GM12878 (cell line): ENCODE results near the gene SDS. TPM values are rescaled to one million over a fixed set of nuclear protein-coding genes. Genes with fewer than 3 reads are reported as not detected.

Experiments
- ATAC-seq: fragments of 200-7000 bp; cut with Tn5 transposase; 3 replicates; pipeline ENCODE4 v1.9.1; 2020; ENCODE audit warnings: mild to moderate bottlenecking, moderate library complexity
- BruUV-seq: library from RNA; stranded (reverse); fragments of 400-500 nt; replicated peaks from 2 replicates; lab custom pipeline; 2021; lab: Mats Ljungman, UMichigan
- CTCF ChIA-PET: fragments of 300-600 bp; sonication (Branson Sonifier 250); formaldehyde crosslinking; extraction: SDS; loops from one replicate; lab custom pipeline; 2021; ENCODE audit warnings: inconsistent platforms; lab: Yijun Ruan, JAX
- POLR2A ChIA-PET: fragments of 350-600 bp; formaldehyde crosslinking; extraction: SDS; loops from one replicate; lab custom pipeline; 2021; ENCODE audit warnings: inconsistent platforms; lab: Charles Lee
- RAD21 ChIA-PET: fragments of 300-600 bp; sonication (Branson Sonifier 250); formaldehyde crosslinking; loops from one replicate; lab custom pipeline; 2023; ENCODE audit warnings: antibody characterized with exemption; ENCODE audit not compliant: unreplicated experiment; lab: Charles Lee
- SMC1A ChIA-PET: fragments of 300-600 bp; sonication (Branson Sonifier 250); formaldehyde crosslinking; loops from one replicate; lab custom pipeline; 2023; ENCODE audit not compliant: unreplicated experiment, uncharacterized antibody; lab: Charles Lee
- DNase-seq: peaks from one replicate; pipeline ENCODE4 v3.0.0-alpha.2; 2011; ENCODE audit warnings: low read depth, low spot score
- FAIRE-seq: peaks from 3 replicates; lab custom pipeline; 2011; peaks lifted over from hg19 to GRCh38; lab: Jason Lieb, UNC
- H2AFZ ChIP-seq: 2 replicates; pipeline ENCODE4 v1.6.0; 2011; ENCODE audit warnings: low read depth, low read length, control low read depth; ENCODE audit not compliant: control insufficient read depth
- H3K27ac ChIP-seq: 2 replicates; pipeline ENCODE4 v1.5.1; 2011; ENCODE audit warnings: control low read depth; ENCODE audit not compliant: control insufficient read depth, insufficient read depth
- H3K27me3 ChIP-seq, 2 experiments: replicated peaks in 1 of 2; 2 replicates each; pipeline versions ENCODE4 v1.6.0 to v1.6.1; 2011; ENCODE audit warnings: low read length in 1 of 2; ENCODE audit not compliant: control insufficient read depth in 2 of 2, insufficient read depth in 2 of 2
- H3K36me3 ChIP-seq, 2 experiments: 2 replicates each; pipeline ENCODE4 v1.5.1; 2011; ENCODE audit warnings: low read length in 1 of 2; ENCODE audit not compliant: control insufficient read depth in 2 of 2, insufficient read depth in 2 of 2
- H3K4me1 ChIP-seq: 2 replicates; pipeline ENCODE4 v1.6.1; 2011; ENCODE audit warnings: mild to moderate bottlenecking, low read length, moderate library complexity, mixed read lengths; ENCODE audit not compliant: control insufficient read depth, insufficient read depth
- H3K4me2 ChIP-seq: 2 replicates; pipeline ENCODE4 v1.6.0; 2011; ENCODE audit warnings: control low read depth; ENCODE audit not compliant: control insufficient read depth, insufficient read depth
- H3K4me3 ChIP-seq: fragments of 200-600 bp; sonication (generic); 2 replicates; pipeline ENCODE4 v1.5.1; 2016
- H3K79me2 ChIP-seq: 2 replicates; pipeline ENCODE4 v1.6.0; 2011; ENCODE audit warnings: low read length; ENCODE audit not compliant: control insufficient read depth, insufficient read depth
- H3K9ac ChIP-seq: 2 replicates; pipeline ENCODE4 v1.8.0; 2011; ENCODE audit warnings: low read length, control low read depth, mixed read lengths; ENCODE audit not compliant: control insufficient read depth, insufficient read depth
- H3K9me3 ChIP-seq: replicated peaks from 3 replicates; pipeline ENCODE4 v1.5.1; 2011; ENCODE audit warnings: mild to moderate bottlenecking, low read length; ENCODE audit not compliant: control insufficient read depth, insufficient read depth
- H4K20me1 ChIP-seq: 2 replicates; pipeline ENCODE4 v1.6.0; 2011; ENCODE audit not compliant: control insufficient read depth, insufficient read depth
- BCL11A ChIP-seq: IDR thresholded peaks from 2 replicates; pipeline ENCODE4 v1.6.1; 2011; ENCODE audit warnings: low read depth, low read length
- CBX3 ChIP-seq: fragments of 200-600 bp; sonication (generic); IDR thresholded peaks from 2 replicates; pipeline ENCODE4 v1.6.1; 2016; ENCODE audit warnings: low read depth, borderline replicate concordance
- FOXM1 ChIP-seq: IDR thresholded peaks from 2 replicates; pipeline ENCODE4 v1.6.1; 2012; ENCODE audit warnings: low read depth, mild to moderate bottlenecking, inconsistent platforms, low read length, moderate library complexity
- SREBF1 ChIP-seq: IDR thresholded peaks from 2 replicates; pipeline ENCODE4 v1.6.1; 2012; ENCODE audit warnings: mild to moderate bottlenecking, low read length
- SRF ChIP-seq, 2 experiments: IDR thresholded peaks; 2 replicates each; pipeline ENCODE4 v1.6.1; 2011; ENCODE audit warnings: low read depth in 2 of 2, low read length in 2 of 2, mild to moderate bottlenecking in 1 of 2, moderate library complexity in 1 of 2
- TCF12 ChIP-seq: IDR thresholded peaks from 2 replicates; pipeline ENCODE4 v1.6.1; 2011; ENCODE audit warnings: low read depth, mild to moderate bottlenecking, low read length
- WGBS: methylation state at CpG from one replicate; pipeline ENCODE4 v1.1.6; 2016; ENCODE audit warnings: low lambda C conversion rate; ENCODE audit not compliant: insufficient replicate concordance, insufficient coverage; ENCODE audit errors: missing lambda C conversion rate; 5-methylcytosine and 5-hydroxymethylcytosine counted together
- in situ Hi-C: fragments of 300-500 bp; cut with MboI; formaldehyde crosslinking; loops from 9 replicates; pipeline ENCODE4 v1.14.3; 2018; ENCODE audit warnings: mixed read lengths
- intact Hi-C: fragments of 100-400 bp; cut with micrococcal nuclease; formaldehyde crosslinking; loops from one replicate; pipeline ENCODE4 v1.14.2; 2022; ENCODE audit not compliant: unreplicated experiment
- polyA plus RNA-seq, 11 experiments: library from polyadenylated mRNA; depleted of rRNA in 4 of 11; unstranded in 6 of 11; stranded (reverse) in 5 of 11; fragments of >200 nt; fragmentation: Nextera tagmentation in 4 of 11; fragmentation: Illumina TruSeq in 1 of 11; extraction: Ambion mirVana in 4 of 11; extraction: Trizol in 1 of 11; gene quantifications; 1 replicate in 1 of 11; 2 replicates in 10 of 11; pipeline versions ENCODE4 v1.2.1 to v1.2.3, GENCODE V29; 2011 to 2016; ENCODE audit warnings: inconsistent platforms in 2 of 11, missing spikeins in 2 of 11, low read depth in 1 of 11
- total RNA-seq, 4 experiments: library from RNA; depleted of rRNA in 3 of 4; stranded (reverse); fragments of >200 nt in 3 of 4; fragmentation: Illumina TruSeq in 1 of 4; extraction: Trizol in 1 of 4; gene quantifications; 2 replicates each; pipeline versions ENCODE4 v1.2.1 to v1.2.3, GENCODE V29; 2013 to 2021

Gene SDS
- total and polyA plus RNA-seq, 10 of the 15 experiments (the other 5 are each of a cell fraction or from before 2014, with no cell fraction given) = 0.18 TPM; not detected in 9

DNA sequence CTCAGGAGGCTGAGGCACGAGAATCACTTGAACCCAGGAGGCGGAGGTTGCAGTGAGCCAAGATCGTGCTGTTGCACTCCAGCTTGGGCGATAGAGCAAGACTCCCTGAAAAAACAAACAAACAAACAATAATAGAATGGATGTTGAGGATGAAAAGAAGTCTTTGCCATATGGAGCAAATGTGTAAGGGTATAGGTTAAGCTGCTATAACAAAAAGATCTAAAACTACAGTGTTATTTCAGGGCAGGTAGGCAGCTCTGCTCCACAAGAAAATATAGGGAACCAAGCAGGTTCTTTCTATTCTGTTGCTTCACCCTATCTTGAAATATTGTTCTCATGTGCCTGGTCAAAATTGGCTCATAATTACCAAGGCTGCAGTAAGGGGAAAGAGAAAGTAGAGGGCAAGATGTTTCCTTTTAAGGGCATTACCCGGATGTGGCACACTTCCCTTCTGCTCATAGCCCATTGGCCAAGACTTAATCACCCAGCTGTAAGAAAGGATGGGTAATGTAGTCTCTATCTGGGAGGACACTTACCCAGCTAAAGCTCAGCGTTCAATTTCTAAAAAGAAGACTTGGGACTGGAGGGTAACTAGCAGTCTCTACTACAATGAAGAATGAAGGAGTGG, 42.0 kb upstream of the SDS start:
- Histone ChIP-seq H3K4me1 (no peaks in the 10 kb centered on the region), H3K4me3 (no peak overlapping the region), H3K27ac (no peak overlapping the region), H3K27me3 (peaks cover 0 to 5% of the 10 kb centered on the region in 2 experiments; a peak in 2 of 4 replicates), H3K9ac (no peak overlapping the region), H4K20me1 (no peaks in the 10 kb centered on the region), H3K79me2 (no peaks in the 10 kb centered on the region), H2AFZ (no peak overlapping the region), H3K36me3 (no peaks in the 10 kb centered on the region), H3K4me2 (no peak overlapping the region), H3K9me3 (no peaks in the 10 kb centered on the region; the same call in 2 of the 3 replicates)
- POLR2A ChIA-PET = no interaction called here
- BruUV-seq = no TSS peak
- in situ Hi-C loops = no loop called here
- SMC1A ChIA-PET = no interaction called here
- intact Hi-C loops = no loop called here
- peak; percentile 91 for ATAC-seq
- CTCF ChIA-PET = interaction anchor here (1.2 to 2.1 kb wide), 3 partner anchors 12 to 20 kb away, joined by 3 to 11 read pairs (median 6); no protein-coding TSS in a partner anchor
- TF ChIP-seq SRF (IDR thresholded peaks at IDR 0.05; ENCODE audit: low read depth in 2 of 2, low read length in 2 of 2) (peak; percentile 69 to 79), TCF12 (no peak)
- DNase-seq = no peak
- WGBS = 53% methylated on average over 6 of the region's 6 CpGs
- no peak for FAIRE-seq
- RAD21 ChIA-PET = interaction anchor here (1.0 to 1.3 kb wide), 2 partner anchors 16 to 261 kb away, joined by 3 read pairs; no protein-coding TSS in a partner anchor

DNA sequence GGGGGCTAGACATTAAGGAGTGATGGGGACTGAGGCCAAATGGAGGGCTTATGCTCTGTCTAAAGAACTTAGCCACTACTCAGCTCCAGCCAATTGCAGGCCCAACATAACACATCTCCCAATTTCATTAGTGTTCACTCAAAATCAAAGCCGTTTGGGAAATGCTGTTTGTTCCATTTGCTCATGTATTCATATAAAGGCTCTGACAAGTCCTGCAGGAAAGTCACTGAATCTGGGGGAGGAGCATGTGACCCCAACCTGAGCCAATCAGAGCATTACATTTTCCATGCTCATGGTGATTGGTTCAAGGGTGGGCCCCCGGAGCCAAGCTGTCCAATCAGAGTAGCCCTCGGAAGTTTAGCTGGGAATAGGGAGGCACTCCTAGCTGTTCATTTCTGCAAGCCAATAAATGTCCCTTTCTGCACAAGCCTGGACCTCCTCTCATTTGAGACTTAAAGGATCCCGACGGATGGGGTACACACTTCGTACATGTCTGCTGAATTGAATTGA, 39.4 kb upstream of the SDS start:
- DNase-seq = no peak
- no peaks in the 10 kb centered on the region for H3K4me1 ChIP-seq
- BruUV-seq = no TSS peak
- ATAC-seq = no peak
- no peaks in the 10 kb centered on the region; the same call in 2 of the 3 replicates for H3K9me3 ChIP-seq
- H3K36me3 ChIP-seq = no peaks in the 10 kb centered on the region
- ChIA-PET POLR2A (no interaction called here), CTCF (interaction anchor here (0.6 kb wide), 1 partner anchor 36 kb away, joined by 3 read pairs; no protein-coding TSS in a partner anchor), SMC1A (no interaction called here), RAD21 (interaction anchor here (0.6 kb wide), 1 partner anchor 18 kb away, joined by 3 read pairs; no protein-coding TSS in a partner anchor)
- H3K27ac ChIP-seq = no peak overlapping the region
- no peak overlapping the region for H2AFZ ChIP-seq
- H3K79me2 ChIP-seq = no peaks in the 10 kb centered on the region
- in situ Hi-C loops = no loop called here
- intact Hi-C loops = no loop called here
- no peak for TF ChIP-seq FOXM1
- no peak for TF ChIP-seq BCL11A
- TF ChIP-seq SREBF1 = no peak
- TF ChIP-seq CBX3 = no peak
- no peak overlapping the region for H3K4me3 ChIP-seq
- no peak overlapping the region for H3K4me2 ChIP-seq
- H4K20me1 ChIP-seq = no peaks in the 10 kb centered on the region; the same call in 1 of the 2 replicates
- FAIRE-seq = no peak
- no peak overlapping the region for H3K9ac ChIP-seq
- H3K27me3 ChIP-seq = peaks cover 2 to 9% of the 10 kb centered on the region in 2 experiments; a peak in 3 of 4 replicates
- WGBS = 77% methylated on average over 6 of the region's 6 CpGs
